ENCODE data around the gene KCNC1. TPM values are rescaled to one million over a fixed set of nuclear protein-coding genes. Genes with fewer than 3 reads are reported as not detected.

Gene KCNC1
- total RNA-seq, 4 donors from 2014 or later, result not detected

- H3K4me3 ChIP-seq, result no peak overlapping the region
- H3K27me3 ChIP-seq, result peaks cover 0 to 5% of the 10 kb centered on the region in 2 donors
- TF ChIP-seq CTCF (IDR thresholded peaks at IDR 0.05) (no peak), EP300 (IDR thresholded peaks at IDR 0.05) (no peak), POLR2A (IDR thresholded peaks at IDR 0.05) (no peak)
- no peaks in the 10 kb centered on the region for H3K36me3 ChIP-seq
- no peaks in the 10 kb centered on the region for H3K9me3 ChIP-seq
- WGBS, 2 donors, result 77 to 80% methylated on average over 2 of the region's 2 CpGs
- H3K4me1 ChIP-seq, result no peaks in the 10 kb centered on the region
- DNase-seq (ENCODE audit: low spot score in 2 of 2), result no peak
- H3K27ac ChIP-seq, result no peak overlapping the region
These were observed 16.2 kb downstream of the KCNC1 start for GRCh38 chr11:17750801-17751165.

- Histone ChIP-seq H3K9me3 (no peaks in the 10 kb centered on the region), H3K36me3 (no peaks in the 10 kb centered on the region), H3K4me1 (no peaks in the 10 kb centered on the region), H3K27ac (no peak overlapping the region), H3K4me3 (no peak overlapping the region), H3K27me3 (peaks cover 0 to 5% of the 10 kb centered on the region in 2 donors)
- WGBS, 2 donors, result 70 to 75% methylated on average over 1 to 2 of the region's 2 CpGs
- TF ChIP-seq POLR2A (IDR thresholded peaks at IDR 0.05) (no peak), CTCF (IDR thresholded peaks at IDR 0.05) (no peak), EP300 (IDR thresholded peaks at IDR 0.05) (no peak)
- DNase-seq (ENCODE audit: low spot score in 2 of 2), result no peak
These were observed 17.0 kb downstream of the KCNC1 start for GRCh38 chr11:17751558-17751957.

- Histone ChIP-seq H3K27me3 (peaks cover 0 to 5% of the 10 kb centered on the region in 2 donors), H3K9me3 (no peaks in the 10 kb centered on the region), H3K36me3 (no peaks in the 10 kb centered on the region), H3K4me3 (no peak overlapping the region), H3K4me1 (no peaks in the 10 kb centered on the region), H3K27ac (no peak overlapping the region)
- no peak for TF ChIP-seq EP300 (IDR thresholded peaks at IDR 0.05)
- TF ChIP-seq POLR2A (IDR thresholded peaks at IDR 0.05), result no peak
- no peak for TF ChIP-seq CTCF (IDR thresholded peaks at IDR 0.05)
- DNase-seq (ENCODE audit: low spot score in 2 of 2), result no peak
- 75 to 76% methylated on average over 7 of the region's 7 CpGs for WGBS, 2 donors
These were observed 17.6 kb downstream of the KCNC1 start for GRCh38 chr11:17752144-17752543.

GRCh38 chr11:17753153-17753552 is 18.6 kb downstream of the KCNC1 start:
- no peak for DNase-seq (ENCODE audit: low spot score in 2 of 2)
- H3K27ac ChIP-seq, result no peak overlapping the region
- H3K27me3 ChIP-seq, result peaks cover 0 to under 1% of the 10 kb centered on the region in 2 donors
- no peak overlapping the region for H3K4me3 ChIP-seq
- WGBS, 2 donors, result 70 to 81% methylated on average over 4 to 5 of the region's 5 CpGs
- no peaks in the 10 kb centered on the region for H3K4me1 ChIP-seq
- H3K9me3 ChIP-seq, result peaks cover 0 to under 1% (median 0%) of the 10 kb centered on the region in 4 donors
- TF ChIP-seq EP300 (IDR thresholded peaks at IDR 0.05), result no peak
- TF ChIP-seq POLR2A (IDR thresholded peaks at IDR 0.05), result no peak
- no peak for TF ChIP-seq CTCF (IDR thresholded peaks at IDR 0.05)
- H3K36me3 ChIP-seq, result no peaks in the 10 kb centered on the region

GRCh38 chr11:17753641-17754040 is 19.1 kb downstream of the KCNC1 start:
- H3K4me3 ChIP-seq, result no peak overlapping the region
- no peaks in the 10 kb centered on the region for H3K36me3 ChIP-seq
- no peaks in the 10 kb centered on the region for H3K4me1 ChIP-seq
- H3K27ac ChIP-seq, result no peak overlapping the region
- no peak for DNase-seq (ENCODE audit: low spot score in 2 of 2)
- 77 to 85% methylated on average over 10 of the region's 10 CpGs for WGBS, 2 donors
- TF ChIP-seq CTCF (IDR thresholded peaks at IDR 0.05), result no peak
- no peaks in the 10 kb centered on the region for H3K27me3 ChIP-seq
- H3K9me3 ChIP-seq, result peaks cover 0 to 6% (median 0%) of the 10 kb centered on the region in 4 donors

Measured in tibial nerve (tissue), 4 donors.